Right forelimb (tissue), 1 donor: ENCODE data around the gene DMBX1.

Experiments used
- DNase-seq: peaks from one replicate; pipeline ENCODE4 v3.0.0-alpha.2; 2018

Gene DMBX1

DNA sequence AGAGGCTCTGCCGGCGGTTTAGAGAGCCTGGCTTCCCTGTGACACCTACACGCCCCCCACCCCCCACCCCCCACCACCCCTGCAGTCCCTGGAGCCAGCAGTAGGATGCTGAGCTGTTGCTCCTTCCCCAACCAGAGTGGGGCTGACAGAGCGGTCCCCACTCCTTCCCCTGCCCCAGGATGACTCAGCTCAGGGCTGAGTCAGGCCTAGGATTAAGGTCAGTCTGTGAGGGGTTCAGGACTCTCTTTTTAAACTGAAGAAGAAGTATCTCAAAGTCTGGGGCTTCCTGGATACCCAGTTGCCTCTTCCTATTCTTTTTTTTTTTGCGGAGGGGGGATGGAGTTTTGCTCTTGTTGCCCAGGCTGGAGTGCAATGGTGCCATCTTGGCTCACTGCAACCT, 19.1 kb downstream of the DMBX1 start:
- DNase-seq, result no peak

DNA sequence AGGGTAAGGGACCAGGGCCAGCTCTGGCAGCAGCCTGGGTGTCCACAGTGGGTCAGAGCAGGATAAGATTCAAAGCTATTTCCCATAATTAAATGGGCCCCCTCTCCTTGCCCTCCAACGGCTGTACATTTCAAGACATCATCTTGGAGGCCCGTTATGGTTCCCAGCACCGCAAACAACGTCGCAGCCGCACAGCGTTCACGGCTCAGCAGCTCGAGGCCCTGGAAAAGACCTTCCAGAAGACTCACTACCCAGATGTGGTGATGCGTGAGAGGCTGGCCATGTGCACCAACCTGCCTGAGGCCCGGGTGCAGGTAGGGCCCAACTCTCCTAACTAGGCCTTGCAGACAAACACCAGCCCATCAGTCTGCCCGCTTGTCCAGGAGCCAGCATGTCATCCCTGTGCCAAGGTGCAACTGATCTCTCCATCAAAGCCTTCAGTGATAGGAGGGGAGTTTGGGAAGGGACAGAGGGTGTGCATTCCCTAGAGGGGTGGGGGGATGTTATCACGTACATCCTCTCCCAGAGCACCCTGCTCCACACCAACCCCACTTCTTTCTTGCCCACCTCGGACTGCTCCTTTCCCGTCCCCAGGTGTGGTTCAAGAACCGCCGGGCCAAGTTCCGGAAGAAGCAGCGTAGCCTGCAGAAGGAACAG, 20.8 kb downstream of the DMBX1 start:
- no peak for DNase-seq

GRCh38 chr1:46510998-46511365, 21.3 kb downstream of the DMBX1 start:
- no peak for DNase-seq

- DNase-seq, result no peak
These were observed 22.6 kb downstream of the DMBX1 start for GRCh38 chr1:46512135-46512791.

GRCh38 chr1:46512792-46513190, 23.2 kb downstream of the DMBX1 start:
- DNase-seq, result no peak

DNA sequence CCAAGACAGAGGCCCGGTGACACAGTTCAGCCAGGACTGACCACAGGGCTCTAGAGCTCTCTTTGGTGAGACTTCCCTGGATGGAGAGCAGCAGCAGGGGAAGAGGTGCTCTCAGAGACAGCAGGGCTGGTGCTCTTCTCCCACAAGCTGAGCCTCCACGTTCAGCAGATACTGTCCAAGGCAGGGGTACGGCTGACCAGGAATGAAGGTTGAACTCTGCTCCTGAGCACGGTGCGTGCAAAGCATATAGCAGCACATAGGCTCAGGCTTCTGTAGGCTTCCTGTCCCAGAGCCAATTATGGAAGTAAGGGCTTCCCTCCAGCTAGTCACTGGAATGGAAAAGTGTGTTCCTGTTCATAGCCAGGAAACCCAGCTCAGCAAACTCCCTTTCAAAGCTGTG, 23.9 kb downstream of the DMBX1 start:
- DNase-seq, result no peak

GRCh38 chr1:46515576-46515975, 25.9 kb downstream of the DMBX1 start:
- no peak for DNase-seq

GRCh38 chr1:46516200-46516950, 26.7 kb downstream of the DMBX1 start:
- DNase-seq, result no peak

- no peak for DNase-seq
These were observed 27.5 kb downstream of the DMBX1 start for GRCh38 chr1:46517010-46517600.

GRCh38 chr1:46517932-46518498, 28.4 kb downstream of the DMBX1 start:
- no peak for DNase-seq

DNA sequence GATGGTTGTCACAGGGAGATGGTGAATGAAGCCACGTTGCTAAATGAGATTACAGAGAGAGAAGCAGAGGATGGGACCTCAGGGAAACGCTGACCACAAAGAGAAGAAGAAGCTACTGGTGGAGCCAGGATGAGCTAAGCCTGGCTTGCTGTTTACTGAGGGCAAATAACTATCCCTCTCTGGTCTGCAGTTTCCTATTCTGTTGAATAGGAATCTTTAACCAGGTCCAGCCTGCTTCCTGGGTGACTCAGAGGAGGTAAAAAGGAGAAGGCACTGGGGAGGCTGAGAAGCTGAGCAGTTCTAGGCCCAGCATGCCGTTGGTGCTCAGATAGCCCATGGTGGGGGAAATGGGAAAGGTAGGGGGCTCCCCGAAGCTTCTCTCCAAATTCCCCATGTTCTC, 29.6 kb downstream of the DMBX1 start:
- DNase-seq, result no peak

- DNase-seq, result no peak
These were observed 30.7 kb downstream of the DMBX1 start for GRCh38 chr1:46520063-46520911.

GRCh38 chr1:46521414-46521813, 31.8 kb downstream of the DMBX1 start:
- no peak for DNase-seq

- no peak for DNase-seq
These were observed 32.7 kb downstream of the DMBX1 start for GRCh38 chr1:46522184-46522968.

- no peak for DNase-seq
These were observed 33.3 kb downstream of the DMBX1 start for GRCh38 chr1:46522969-46523320.

GRCh38 chr1:46523496-46524353, 34.1 kb downstream of the DMBX1 start:
- DNase-seq, result no peak

GRCh38 chr1:46524843-46525242, 35.2 kb downstream of the DMBX1 start:
- no peak for DNase-seq

DNA sequence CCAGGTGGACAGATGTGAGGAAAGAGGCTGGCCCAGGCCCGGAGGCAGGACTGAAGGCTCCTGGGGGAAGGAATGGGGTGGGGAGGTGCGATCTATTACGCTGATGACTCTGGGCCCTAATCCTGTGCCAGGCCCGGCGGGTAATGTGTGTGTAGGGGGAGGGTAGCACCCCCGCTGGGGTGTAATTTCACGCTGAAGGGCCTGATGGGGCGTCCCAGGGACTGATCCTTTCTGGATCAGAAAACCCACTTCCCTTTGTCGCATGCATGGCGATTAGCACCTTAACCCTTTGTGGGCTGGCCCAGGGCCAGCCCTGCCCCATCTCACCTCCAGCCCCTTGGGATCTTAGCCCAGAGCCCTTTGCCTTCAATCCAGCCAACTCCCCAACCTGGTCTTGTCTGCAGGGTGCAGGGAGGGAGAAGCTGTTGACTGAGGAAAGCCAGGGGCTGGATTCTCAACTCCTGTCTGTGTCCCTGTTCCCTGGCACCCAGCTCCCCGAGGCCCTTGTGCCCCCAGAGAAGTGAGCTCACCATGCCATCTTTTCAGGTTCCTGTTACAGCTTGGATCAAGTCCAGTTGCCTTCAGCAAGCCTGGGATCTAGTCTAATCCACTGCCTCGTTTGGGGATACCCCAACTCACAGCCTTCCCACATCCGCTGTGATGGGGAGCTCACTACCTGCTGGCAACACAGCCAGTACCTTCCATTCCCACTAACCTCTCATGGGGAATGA, 35.8 kb downstream of the DMBX1 start:
- no peak for DNase-seq

- no peak for DNase-seq
These were observed 36.5 kb downstream of the DMBX1 start for GRCh38 chr1:46526013-46526690.
